Vagina (tissue), 2 donors: ENCODE data around the gene ABCA6. TPM values are rescaled to one million over a fixed set of nuclear protein-coding genes. Genes with fewer than 3 reads are reported as not detected.

Experiments
- DNase-seq, 2 donors: peaks; one replicate each; pipeline ENCODE4 v3.0.0-alpha.2; 2017; ENCODE audit errors: extremely low spot score in 2 of 2
- H3K27ac ChIP-seq: fragments of 200-600 bp; sonication (generic); one replicate; pipeline ENCODE4 v1.5.1; 2019
- H3K27me3 ChIP-seq: fragments of 200-600 bp; sonication (generic); one replicate; pipeline ENCODE4 v1.5.1; 2019
- H3K36me3 ChIP-seq, 2 donors: fragments of 200-600 bp; sonication (generic); one replicate each; pipeline ENCODE4 v1.5.1; 2017 to 2019
- H3K4me1 ChIP-seq: fragments of 200-600 bp; sonication (generic); one replicate; pipeline ENCODE4 v1.5.1; 2019
- H3K4me3 ChIP-seq, 2 donors: fragments of 200-600 bp; sonication (generic); 1 replicate in 1 of 2; 2 replicates in 1 of 2; pipeline ENCODE4 v1.5.1; 2016 to 2019
- H3K9me3 ChIP-seq: fragments of 200-600 bp; sonication (generic); one replicate; pipeline ENCODE4 v1.5.1; 2019
- POLR2A ChIP-seq, 2 donors: fragments of 450-650 bp; IDR thresholded peaks; one replicate each; pipeline ENCODE4 v1.6.1; 2017; ENCODE audit warnings: antibody characterized with exemption in 2 of 2, mild to moderate bottlenecking in 2 of 2, moderate library complexity in 2 of 2
- POLR2AphosphoS5 ChIP-seq, 2 donors: sonication (generic); formaldehyde crosslinking; IDR thresholded peaks; one replicate each; pipeline ENCODE4 v1.9.0; 2017; ENCODE audit warnings: antibody characterized with exemption in 2 of 2, mild to moderate bottlenecking in 2 of 2, low read depth in 1 of 2; ENCODE audit not compliant: insufficient read depth in 1 of 2
- intact Hi-C: fragments of 100-400 bp; cut with DNase I; formaldehyde crosslinking; loops from one replicate; pipeline ENCODE4 v1.15.1; 2023
- total RNA-seq: library from RNA; depleted of rRNA; stranded (reverse); fragments of >200 nt; gene quantifications from one replicate; pipeline ENCODE4 v1.2.3, GENCODE V29; 2016
- TF ChIP-seq, protein P1 (sequence below), 3 experiments: fragments of 450-650 bp in 2 of 3; fragments of 200-600 bp in 1 of 3; sonication (generic) in 1 of 3; IDR thresholded peaks; one replicate each; pipeline ENCODE4 v1.5.1; 2017 to 2019; ENCODE audit warnings: antibody characterized with exemption in 3 of 3, mild to moderate bottlenecking in 2 of 3, moderate library complexity in 2 of 3

ABCA6 gene
- total RNA-seq, 1 donor from 2014 or later: 73.2 TPM

DNA sequence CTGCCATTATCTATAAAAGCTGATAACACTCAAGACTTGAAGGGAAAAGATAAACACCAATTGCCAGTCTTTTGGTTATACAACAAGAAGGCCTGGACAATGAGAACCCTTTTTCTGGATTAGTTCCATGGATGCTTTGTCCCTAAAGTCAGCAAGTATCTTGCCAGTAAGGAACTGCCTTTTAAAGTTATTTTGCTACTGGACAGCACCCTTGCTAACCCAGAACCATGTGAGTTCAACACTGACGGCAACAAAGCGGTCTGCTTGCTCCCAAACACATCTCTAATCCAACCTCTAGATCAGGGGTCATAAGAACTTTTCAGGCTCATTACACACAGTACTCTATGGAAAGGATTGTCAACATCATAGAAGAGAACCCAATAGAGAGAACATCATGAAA lies 25.3 kb upstream of the ABCA6 start:
- H3K36me3 ChIP-seq: no peaks in the 10 kb centered on the region
- no peak overlapping the region for H3K27ac ChIP-seq
- no peak for TF ChIP-seq POLR2AphosphoS5 (IDR thresholded peaks at IDR 0.05; ENCODE audit: insufficient read depth in 1 of 2, low read depth in 1 of 2)
- TF ChIP-seq POLR2A (IDR thresholded peaks at IDR 0.05): no peak
- TF ChIP-seq, protein P1, sequence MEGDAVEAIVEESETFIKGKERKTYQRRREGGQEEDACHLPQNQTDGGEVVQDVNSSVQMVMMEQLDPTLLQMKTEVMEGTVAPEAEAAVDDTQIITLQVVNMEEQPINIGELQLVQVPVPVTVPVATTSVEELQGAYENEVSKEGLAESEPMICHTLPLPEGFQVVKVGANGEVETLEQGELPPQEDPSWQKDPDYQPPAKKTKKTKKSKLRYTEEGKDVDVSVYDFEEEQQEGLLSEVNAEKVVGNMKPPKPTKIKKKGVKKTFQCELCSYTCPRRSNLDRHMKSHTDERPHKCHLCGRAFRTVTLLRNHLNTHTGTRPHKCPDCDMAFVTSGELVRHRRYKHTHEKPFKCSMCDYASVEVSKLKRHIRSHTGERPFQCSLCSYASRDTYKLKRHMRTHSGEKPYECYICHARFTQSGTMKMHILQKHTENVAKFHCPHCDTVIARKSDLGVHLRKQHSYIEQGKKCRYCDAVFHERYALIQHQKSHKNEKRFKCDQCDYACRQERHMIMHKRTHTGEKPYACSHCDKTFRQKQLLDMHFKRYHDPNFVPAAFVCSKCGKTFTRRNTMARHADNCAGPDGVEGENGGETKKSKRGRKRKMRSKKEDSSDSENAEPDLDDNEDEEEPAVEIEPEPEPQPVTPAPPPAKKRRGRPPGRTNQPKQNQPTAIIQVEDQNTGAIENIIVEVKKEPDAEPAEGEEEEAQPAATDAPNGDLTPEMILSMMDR (IDR thresholded peaks at IDR 0.05): no peak
- intact Hi-C loops: no loop called here
- H3K4me3 ChIP-seq: no peak overlapping the region
- H3K4me1 ChIP-seq: no peaks in the 10 kb centered on the region
- no peak for DNase-seq
- H3K27me3 ChIP-seq: no peaks in the 10 kb centered on the region
- H3K9me3 ChIP-seq: no peaks in the 10 kb centered on the region

DNA sequence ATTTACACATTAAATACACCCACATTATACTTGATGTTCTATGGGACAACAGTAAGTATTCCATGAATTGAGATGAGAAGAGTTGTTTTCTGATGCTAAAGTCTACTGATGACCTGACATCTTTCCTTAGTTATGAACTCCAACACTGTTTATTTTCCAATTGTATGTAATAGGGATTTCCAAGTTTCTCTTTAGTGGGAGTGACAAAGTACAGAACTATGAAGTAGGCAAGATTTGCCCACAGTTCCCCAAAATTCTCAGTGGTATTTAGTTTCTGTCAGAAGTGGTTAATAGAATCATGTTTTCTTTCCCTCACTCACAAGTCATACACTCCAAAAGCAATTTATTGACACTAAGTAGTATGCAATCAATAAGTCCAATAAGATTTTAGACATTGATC lies 22.5 kb upstream of the ABCA6 start:
- H3K27ac ChIP-seq: no peak overlapping the region
- no peaks in the 10 kb centered on the region for H3K27me3 ChIP-seq
- no peak for DNase-seq
- no peaks in the 10 kb centered on the region for H3K9me3 ChIP-seq
- no peaks in the 10 kb centered on the region for H3K36me3 ChIP-seq
- intact Hi-C loops: no loop called here
- H3K4me1 ChIP-seq: no peaks in the 10 kb centered on the region
- H3K4me3 ChIP-seq: no peak overlapping the region
- TF ChIP-seq POLR2A (IDR thresholded peaks at IDR 0.05) (no peak), POLR2AphosphoS5 (IDR thresholded peaks at IDR 0.05; ENCODE audit: insufficient read depth in 1 of 2, low read depth in 1 of 2) (no peak)
- TF ChIP-seq, protein P1 (IDR thresholded peaks at IDR 0.05): no peak

DNA sequence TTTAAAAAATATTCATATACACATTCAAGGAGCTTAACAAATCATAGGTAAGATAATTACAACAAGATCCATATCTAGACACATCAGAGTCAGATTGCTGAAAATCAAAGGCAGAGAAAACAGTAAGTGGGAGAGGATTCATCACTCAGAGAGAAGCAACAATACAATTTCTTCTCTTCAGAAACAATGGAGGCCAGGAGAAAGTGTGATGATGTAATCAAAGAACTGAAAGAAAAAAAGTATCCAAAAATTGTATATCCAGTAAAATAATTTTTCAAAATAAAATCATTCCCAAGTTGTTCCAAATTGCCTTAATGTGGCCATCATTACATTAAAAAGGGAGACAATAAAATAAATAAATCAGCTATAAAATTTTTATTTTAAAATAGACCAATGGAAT lies 17.7 kb upstream of the ABCA6 start:
- Histone ChIP-seq H3K27ac (no peak overlapping the region), H3K36me3 (no peaks in the 10 kb centered on the region), H3K4me1 (no peaks in the 10 kb centered on the region), H3K27me3 (no peaks in the 10 kb centered on the region), H3K4me3 (no peak overlapping the region), H3K9me3 (no peaks in the 10 kb centered on the region)
- intact Hi-C loops: no loop called here
- DNase-seq: no peak
- TF ChIP-seq POLR2AphosphoS5 (IDR thresholded peaks at IDR 0.05; ENCODE audit: insufficient read depth in 1 of 2, low read depth in 1 of 2) (no peak), POLR2A (IDR thresholded peaks at IDR 0.05) (no peak)
- TF ChIP-seq, protein P1 (IDR thresholded peaks at IDR 0.05): no peak

DNA sequence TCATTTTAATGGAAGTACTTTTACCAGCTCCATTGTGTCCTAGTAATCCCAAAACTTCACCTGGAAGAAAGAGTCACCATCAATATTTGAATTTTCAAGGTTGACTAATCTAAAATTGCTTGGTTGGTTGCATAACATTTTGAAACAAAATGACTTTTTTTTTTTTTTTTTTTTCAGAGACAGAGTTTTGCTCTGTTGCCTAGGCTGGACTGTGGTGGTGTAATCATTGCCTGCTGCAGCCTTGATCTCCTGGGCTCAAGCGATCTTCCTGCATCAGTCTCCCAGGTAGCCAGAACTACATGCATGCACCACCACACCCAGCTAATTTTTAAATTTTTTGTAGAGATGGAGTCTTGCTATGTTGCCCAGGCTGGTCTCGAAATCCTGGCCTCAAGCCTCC lies 12.6 kb upstream of the ABCA6 start:
- Histone ChIP-seq H3K4me1 (no peaks in the 10 kb centered on the region), H3K36me3 (no peaks in the 10 kb centered on the region), H3K4me3 (no peak overlapping the region), H3K27ac (no peak overlapping the region), H3K27me3 (no peaks in the 10 kb centered on the region), H3K9me3 (no peaks in the 10 kb centered on the region)
- TF ChIP-seq POLR2A (IDR thresholded peaks at IDR 0.05): no peak
- no peak for TF ChIP-seq POLR2AphosphoS5 (IDR thresholded peaks at IDR 0.05; ENCODE audit: insufficient read depth in 1 of 2, low read depth in 1 of 2)
- TF ChIP-seq, protein P1 (IDR thresholded peaks at IDR 0.05): no peak
- intact Hi-C loops: no loop called here
- DNase-seq: no peak

DNA sequence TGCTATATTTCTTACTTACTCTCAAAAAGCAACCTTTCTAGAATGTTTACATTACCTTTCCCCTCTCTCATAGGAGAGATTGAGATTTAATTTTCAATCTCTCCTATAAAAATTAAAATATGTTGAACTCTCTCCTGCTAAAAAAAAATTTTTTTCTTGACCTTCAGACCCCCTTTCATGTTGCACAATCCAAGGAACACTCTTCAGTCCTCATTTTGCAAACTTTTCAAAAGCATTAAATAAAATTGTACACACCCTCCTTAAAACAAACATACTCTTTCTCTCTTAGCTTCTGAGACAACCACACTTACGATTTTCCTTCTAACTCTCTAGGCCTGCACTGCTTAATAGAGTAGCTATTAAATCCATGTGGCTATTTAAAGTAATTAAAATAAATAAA lies 8.6 kb upstream of the ABCA6 start:
- Histone ChIP-seq H3K4me3 (no peak overlapping the region), H3K36me3 (no peaks in the 10 kb centered on the region), H3K9me3 (no peaks in the 10 kb centered on the region), H3K4me1 (peaks cover 1% of the 10 kb centered on the region), H3K27ac (no peak overlapping the region), H3K27me3 (no peaks in the 10 kb centered on the region)
- intact Hi-C loops: no loop called here
- DNase-seq: no peak
- TF ChIP-seq POLR2A (IDR thresholded peaks at IDR 0.05) (no peak), POLR2AphosphoS5 (IDR thresholded peaks at IDR 0.05; ENCODE audit: insufficient read depth in 1 of 2, low read depth in 1 of 2) (no peak)
- TF ChIP-seq, protein P1 (IDR thresholded peaks at IDR 0.05): no peak
